K562 (cell line): ENCODE measurements around the gene CD82. TPM values are rescaled to one million over a fixed set of nuclear protein-coding genes. Genes with fewer than 3 reads are reported as not detected.

Experiments
- CREBBP ChIP-seq: IDR thresholded peaks from one replicate; pipeline ENCODE4 v1.6.1; 2012; ENCODE audit warnings: low read depth, mild to moderate bottlenecking, control low read depth, inconsistent platforms, low read length
- KAT7 ChIP-seq: sonication (generic); formaldehyde crosslinking; IDR thresholded peaks from 2 replicates; pipeline ENCODE4 v1.8.0; 2022; ENCODE audit warnings: missing genetic modification reagents, mild to moderate bottlenecking, borderline replicate concordance
- POLR2G ChIP-seq: fragments of 200-400 bp; formaldehyde crosslinking; IDR thresholded peaks from 2 replicates; pipeline ENCODE4 v1.6.1; 2017; ENCODE audit warnings: low read depth, mild to moderate bottlenecking, antibody characterized with exemption, low read length, moderate library complexity
- PRDM10 ChIP-seq: fragments of 450-650 bp; IDR thresholded peaks from 2 replicates; pipeline ENCODE4 v1.6.1; 2018; ENCODE audit not compliant: partially characterized antibody
- SP2 ChIP-seq: IDR thresholded peaks from 2 replicates; pipeline ENCODE4 v1.6.1; 2011; ENCODE audit warnings: mild to moderate bottlenecking, low read depth, low read length, moderate library complexity; ENCODE audit not compliant: poor library complexity, severe bottlenecking; ENCODE audit errors: extremely low read depth
- THAP12 ChIP-seq: fragments of 250-450 bp; sonication (Bioruptor Pico); IDR thresholded peaks from 2 replicates; pipeline ENCODE4 v1.9.0; 2021; ENCODE audit warnings: mild to moderate bottlenecking, inconsistent platforms
- ZFX ChIP-seq: sonication (generic); formaldehyde crosslinking; IDR thresholded peaks from 2 replicates; pipeline ENCODE4 v1.8.0; 2022; ENCODE audit warnings: mild to moderate bottlenecking, missing genetic modification reagents, moderate library complexity
- ZKSCAN8 ChIP-seq: fragments of 200-800 bp; sonication (Bioruptor generic); IDR thresholded peaks from 2 replicates; pipeline ENCODE4 v1.6.1; 2016; ENCODE audit warnings: missing genetic modification characterization, missing compliant biosample characterization
- ZNF407 ChIP-seq: fragments of 450-650 bp; IDR thresholded peaks from 2 replicates; pipeline ENCODE4 v1.6.1; 2016; ENCODE audit warnings: low read depth
- polyA plus RNA-seq, 8 experiments: library from polyadenylated mRNA; depleted of rRNA in 4 of 8; stranded (reverse) in 5 of 8; unstranded in 3 of 8; fragments of >200 nt; fragmentation: Nextera tagmentation in 2 of 8; fragmentation: Illumina TruSeq in 1 of 8; extraction: Ambion mirVana in 2 of 8; extraction: Trizol in 1 of 8; gene quantifications; 2 replicates each; pipeline versions ENCODE4 v1.2.1 to v1.2.3, GENCODE V29; 2011 to 2014; ENCODE audit warnings: inconsistent platforms in 1 of 8, missing spikeins in 1 of 8
- total RNA-seq, 7 experiments: library from RNA; depleted of rRNA in 6 of 7; stranded (reverse); fragments of >200 nt in 6 of 7; fragmentation: Illumina TruSeq in 2 of 7; extraction: Trizol in 2 of 7; gene quantifications; 2 replicates each; pipeline versions ENCODE4 v1.2.1 to v1.2.3, GENCODE V29; 2011 to 2021; ENCODE audit warnings: low replicate concordance in 1 of 7

The CD82 gene
- total and polyA plus RNA-seq, 9 of the 15 experiments (the other 6 are each of a cell fraction or from before 2014, with no cell fraction given): 0.27 to 9.4 (median 3.0) TPM

GRCh38 chr11:44634401-44635281, 69.2 kb downstream of the CD82 start (continued):
- TF ChIP-seq PRDM10 (no peak), POLR2G (no peak), KAT7 (CRISPR knock-in tag) (no peak), ZNF407 (no peak), CREBBP (no peak), SP2 (no peak), ZKSCAN8 (CRISPR knock-in tag) (no peak), ZFX (CRISPR knock-in tag) (no peak), THAP12 (CRISPR knock-in tag) (no peak)
